HEK293 (cell line): ENCODE data around the gene TBCA.
A peak's percentile ranks its signal among the peaks of the same experiment; 100 is the strongest.

Experiments
- CTCF ChIA-PET: fragments of 350-600 bp; formaldehyde crosslinking; extraction: SDS; loops from one replicate; lab custom pipeline; 2021; ENCODE audit warnings: antibody characterized with exemption; lab: Yijun Ruan, JAX
- POLR2A ChIA-PET: fragments of 300-600 bp; formaldehyde crosslinking; extraction: SDS; loops from one replicate; lab custom pipeline; 2020; ENCODE audit warnings: antibody characterized with exemption, inconsistent platforms; lab: Yijun Ruan, JAX
- H3K27ac ChIP-seq: fragments of 200-500 bp; sonication (Bioruptor generic); 2 replicates; pipeline ENCODE4 v1.5.1; 2014; ENCODE audit warnings: low read depth, low read length, control low read depth, inconsistent platforms; ENCODE audit errors: extremely low read depth
- H3K36me3 ChIP-seq, 2 experiments: fragments of 200-500 bp in 1 of 2; sonication (Bioruptor generic) in 1 of 2; 1 replicate in 1 of 2; 2 replicates in 1 of 2; pipeline ENCODE4 v1.5.1; 2014 to 2017; ENCODE audit warnings: inconsistent platforms in 2 of 2, low read length in 2 of 2; ENCODE audit not compliant: control insufficient read depth in 2 of 2, insufficient read depth in 1 of 2
- H3K4me1 ChIP-seq: fragments of 200-500 bp; sonication (Bioruptor generic); 2 replicates; pipeline ENCODE4 v1.5.1; 2014; ENCODE audit warnings: mild to moderate bottlenecking, low read length, inconsistent platforms; ENCODE audit not compliant: control insufficient read depth, insufficient read depth
- H3K4me3 ChIP-seq: 2 replicates; pipeline ENCODE4 v1.5.1; 2011; ENCODE audit warnings: low read depth, mild to moderate bottlenecking, control low read depth, low read length, moderate library complexity
- H3K9me3 ChIP-seq: fragments of 200-500 bp; sonication (Bioruptor generic); 2 replicates; pipeline ENCODE4 v1.5.1; 2014; ENCODE audit warnings: low read depth, low read length, inconsistent platforms; ENCODE audit not compliant: control insufficient read depth, insufficient read depth
- BCL11A ChIP-seq: fragments of 450-650 bp; formaldehyde crosslinking; IDR thresholded peaks from 2 replicates; pipeline ENCODE4 v1.5.1; 2016; ENCODE audit warnings: low read depth, missing biosample characterization, missing genetic modification characterization
- ELK4 ChIP-seq: IDR thresholded peaks from 2 replicates; pipeline ENCODE4 v1.6.1; 2011; ENCODE audit warnings: mild to moderate bottlenecking, low read depth, low read length, borderline replicate concordance
- GFI1B ChIP-seq: fragments of 450-650 bp; formaldehyde crosslinking; IDR thresholded peaks from 2 replicates; pipeline ENCODE4 v1.5.1; 2016; ENCODE audit warnings: missing biosample characterization, missing genetic modification characterization
- OSR2 ChIP-seq: fragments of 450-650 bp; formaldehyde crosslinking; IDR thresholded peaks from 2 replicates; pipeline ENCODE4 v1.5.1; 2016; ENCODE audit warnings: missing biosample characterization, missing genetic modification characterization
- PRDM1 ChIP-seq: fragments of 450-650 bp; formaldehyde crosslinking; IDR thresholded peaks from 2 replicates; pipeline ENCODE4; 2016; ENCODE audit warnings: missing biosample characterization, missing genetic modification characterization
- SP2 ChIP-seq: fragments of 450-650 bp; formaldehyde crosslinking; IDR thresholded peaks from 2 replicates; pipeline ENCODE4 v1.5.1; 2016; ENCODE audit warnings: missing biosample characterization, missing genetic modification characterization
- ZBTB26 ChIP-seq: fragments of 450-650 bp; formaldehyde crosslinking; optimal IDR thresholded peaks from 2 replicates; pipeline ENCODE3; 2016; ENCODE audit warnings: missing biosample characterization, mild to moderate bottlenecking, missing genetic modification characterization
- ZNF133 ChIP-seq: fragments of 450-650 bp; formaldehyde crosslinking; IDR thresholded peaks from 2 replicates; pipeline ENCODE4 v1.5.1; 2016; ENCODE audit warnings: missing biosample characterization, missing genetic modification characterization
- ZNF169 ChIP-seq: fragments of 450-650 bp; formaldehyde crosslinking; IDR thresholded peaks from 2 replicates; pipeline ENCODE4 v1.5.1; 2016; ENCODE audit warnings: missing biosample characterization, missing genetic modification characterization
- ZNF18 ChIP-seq: fragments of 450-650 bp; formaldehyde crosslinking; IDR thresholded peaks from 2 replicates; pipeline ENCODE4 v1.5.1; 2016; ENCODE audit warnings: missing biosample characterization, missing genetic modification characterization
- ZNF280C ChIP-seq: fragments of 450-650 bp; formaldehyde crosslinking; IDR thresholded peaks from 2 replicates; pipeline ENCODE4 v1.5.1; 2016; ENCODE audit warnings: missing biosample characterization, missing genetic modification characterization
- ZNF391 ChIP-seq: fragments of 450-650 bp; formaldehyde crosslinking; IDR thresholded peaks from 2 replicates; pipeline ENCODE4 v1.5.1; 2016; ENCODE audit warnings: low read depth, missing biosample characterization, missing genetic modification characterization, borderline replicate concordance
- ZNF394 ChIP-seq: fragments of 450-650 bp; formaldehyde crosslinking; IDR thresholded peaks from 2 replicates; pipeline ENCODE4 v1.5.1; 2016; ENCODE audit warnings: missing biosample characterization, missing genetic modification characterization, mild to moderate bottlenecking, moderate library complexity, borderline replicate concordance
- ZNF513 ChIP-seq: fragments of 450-650 bp; IDR thresholded peaks from 2 replicates; pipeline ENCODE4 v1.5.1; 2018; ENCODE audit warnings: missing biosample characterization, missing genetic modification characterization
- ZNF514 ChIP-seq: fragments of 450-650 bp; formaldehyde crosslinking; IDR thresholded peaks from 2 replicates; pipeline ENCODE4 v1.5.1; 2016; ENCODE audit warnings: missing biosample characterization, missing genetic modification characterization
- ZNF549 ChIP-seq: fragments of 450-650 bp; IDR thresholded peaks from 2 replicates; pipeline ENCODE4 v1.5.1; 2018; ENCODE audit warnings: missing biosample characterization, missing genetic modification characterization, mild to moderate bottlenecking, inconsistent platforms, moderate library complexity

Gene TBCA

GRCh38 chr5:77771452-77771851 is 4.7 kb downstream of the TBCA start:
- Histone ChIP-seq H3K27ac (no peak overlapping the region), H3K36me3 (peaks cover 10 to 68% of the 10 kb centered on the region in 2 experiments), H3K4me1 (peaks cover 6% of the 10 kb centered on the region), H3K4me3 (no peak overlapping the region), H3K9me3 (no peaks in the 10 kb centered on the region)
- CTCF ChIA-PET, result no interaction called here
- TF ChIP-seq OSR2 (no peak), ZNF133 (tag by site-specific recombination) (no peak), ZNF513 (tag by site-specific recombination) (no peak), ZNF18 (tag by site-specific recombination) (no peak), ZNF549 (tag by site-specific recombination) (no peak), ZNF280C (no peak), ZNF514 (tag by site-specific recombination) (no peak), GFI1B (tag by site-specific recombination) (no peak), ZNF169 (tag by site-specific recombination) (no peak), PRDM1 (tag by site-specific recombination) (no peak), BCL11A (tag by site-specific recombination) (no peak), ZNF391 (tag by site-specific recombination) (no peak), ZNF394 (tag by site-specific recombination) (no peak), SP2 (tag by site-specific recombination) (no peak), ZBTB26 (tag by site-specific recombination) (no peak)
- POLR2A ChIA-PET, result no interaction called here

GRCh38 chr5:77770293-77771005 is 5.7 kb downstream of the TBCA start:
- Histone ChIP-seq H3K27ac (no peak overlapping the region), H3K4me3 (no peak overlapping the region), H3K36me3 (peaks cover 10 to 73% of the 10 kb centered on the region in 2 experiments), H3K4me1 (peaks cover 6% of the 10 kb centered on the region), H3K9me3 (no peaks in the 10 kb centered on the region)
- TF ChIP-seq ZNF133 (tag by site-specific recombination) (peak; percentile 89), ELK4 (no peak)
- ChIA-PET CTCF (interaction anchor here (0.6 to 0.7 kb wide), 2 partner anchors 86 to 155 kb away, joined by 4 read pairs; no protein-coding TSS in a partner anchor), POLR2A (interaction anchor here (0.8 to 1.3 kb wide), 3 partner anchors 24 to 884 kb away, joined by 3 to 4 read pairs (median 3); no protein-coding TSS in a partner anchor)
